Gastrocnemius medialis (tissue), 4 donors: ENCODE results near the gene SLC12A7.

Experiments used
- CTCF ChIP-seq, 5 experiments: fragments of 450-650 bp in 3 of 5; fragments of 200-600 bp in 2 of 5; sonication (generic) in 2 of 5; IDR thresholded peaks in 4 of 5; conservative IDR thresholded peaks in 1 of 5; 1 replicate in 4 of 5; 2 replicates in 1 of 5; pipeline ENCODE4 v1.5.1; 2016 to 2019; ENCODE audit warnings: antibody characterized with exemption in 5 of 5, mild to moderate bottlenecking in 3 of 5, moderate library complexity in 3 of 5
- POLR2A ChIP-seq, 2 donors: fragments of 450-650 bp; IDR thresholded peaks; one replicate each; pipeline ENCODE4 v1.6.1; 2017; ENCODE audit warnings: antibody characterized with exemption in 2 of 2, mild to moderate bottlenecking in 2 of 2, moderate library complexity in 2 of 2

GRCh38 chr5:1010641-1011046 lies 101.2 kb downstream of the SLC12A7 start:
- TF ChIP-seq CTCF (IDR thresholded peaks at IDR 0.05 in 4 of 5, conservative IDR thresholded peaks at IDR 0.05 in 1 of 5), result no peak
- no peak for TF ChIP-seq POLR2A (IDR thresholded peaks at IDR 0.05)
